Measurements from ENCODE around the gene CT45A10. TPM values are rescaled to one million over a fixed set of nuclear protein-coding genes. Genes with fewer than 3 reads are reported as not detected.
A peak's percentile ranks its signal among the peaks of the same experiment; 100 is the strongest.
"Not testable (repeated sequence)": the region's sequence is repeated elsewhere in the genome, so short reads cannot be mapped to it uniquely, and the experiment has no call there.

The CT45A10 gene
- total RNA-seq: not detected in 2 replicates

DNA sequence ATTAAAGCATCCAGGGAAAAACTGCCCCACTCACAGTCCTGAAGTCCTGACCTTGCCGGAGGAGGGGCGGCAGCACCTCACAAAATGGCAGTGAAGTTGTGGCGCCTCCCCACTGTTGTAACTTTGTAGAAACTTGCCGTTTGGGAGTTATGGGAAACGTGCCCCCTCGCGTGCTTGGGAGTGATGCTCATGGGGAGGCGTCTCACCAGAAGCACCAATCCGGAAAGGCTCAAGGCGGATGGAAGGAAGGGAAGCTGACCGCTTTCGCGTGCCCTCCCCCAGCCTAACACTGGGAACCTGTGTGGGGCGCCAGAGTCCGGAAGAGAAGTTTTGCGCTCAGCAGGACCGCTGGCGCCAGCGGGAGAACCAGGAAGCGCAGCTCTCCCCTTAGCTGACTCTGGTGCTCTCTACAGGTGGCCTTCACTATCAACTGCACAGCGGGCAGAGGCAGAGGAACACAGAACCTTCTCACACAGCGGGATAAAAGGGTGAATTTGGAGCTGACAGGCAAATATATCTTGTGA lies at the start of gene CT45A10, which contains the start of gene SAGE1:
Gene CT45A10 (minus strand): TSS at position 151 of the 524 bp plus-strand sequence. CDS start 8,100 bp downstream, outside the sequence.
Gene SAGE1 (plus strand): TSS at position 423 of the 524 bp plus-strand sequence. CDS start 2,527 bp downstream, outside the sequence.
- no peak for DNase-seq (ENCODE audit: low read depth in 2 of 2)

GRCh38 chrX:135931644-135932487 lies 38.6 kb upstream of the CT45A10 start:
- DNase-seq (ENCODE audit: low read depth in 2 of 2): peak; percentile 43 to 60

DNA sequence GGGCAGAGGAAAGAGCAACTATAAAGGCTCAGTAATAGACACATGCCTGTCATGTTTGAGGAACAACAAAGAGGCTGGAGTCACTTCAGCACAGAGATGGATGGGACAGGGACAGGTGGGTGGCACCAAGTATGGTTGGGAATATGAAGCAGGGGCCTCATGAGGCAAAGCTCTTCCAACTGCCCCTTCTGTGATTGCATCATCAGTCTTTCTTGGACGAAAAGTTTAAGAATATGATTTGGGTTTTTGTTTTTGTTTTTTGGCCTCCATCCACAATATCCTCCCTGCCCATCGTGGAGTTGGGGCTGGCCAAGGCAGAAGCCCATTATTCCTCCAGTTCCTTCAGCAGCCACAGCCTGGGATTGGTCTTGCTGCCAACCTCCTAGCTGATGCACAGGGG lies 34.7 kb upstream of the CT45A10 start:
- no peak for DNase-seq (ENCODE audit: low read depth in 2 of 2)

GRCh38 chrX:135923353-135923752 lies 30.1 kb upstream of the CT45A10 start:
- DNase-seq (ENCODE audit: low read depth in 2 of 2): peak; percentile 1 to 21

GRCh38 chrX:135920516-135920915 lies 27.3 kb upstream of the CT45A10 start:
- not testable (repeated sequence) for DNase-seq (ENCODE audit: low read depth in 2 of 2)

DNA sequence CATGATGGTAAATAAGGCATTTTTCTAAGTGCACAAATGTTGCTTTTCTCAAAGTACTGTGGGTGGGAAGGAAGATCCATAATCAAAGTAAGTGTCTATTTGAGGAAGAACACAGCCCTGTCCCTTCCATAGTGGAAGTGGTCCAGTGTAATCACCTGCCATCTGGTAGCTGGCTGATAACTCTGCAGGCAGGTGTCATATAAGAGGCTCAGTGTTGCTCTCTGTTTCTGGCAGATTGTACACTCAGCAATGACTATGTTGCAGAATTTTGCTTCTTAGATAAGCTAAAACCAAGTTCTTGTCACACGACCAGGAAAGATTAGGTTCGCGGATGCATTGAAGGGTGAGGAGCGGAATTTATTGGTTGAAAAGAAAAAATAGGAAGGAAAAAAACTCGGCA lies 21.2 kb upstream of the CT45A10 start:
- DNase-seq (ENCODE audit: low read depth in 2 of 2): no peak

DNA sequence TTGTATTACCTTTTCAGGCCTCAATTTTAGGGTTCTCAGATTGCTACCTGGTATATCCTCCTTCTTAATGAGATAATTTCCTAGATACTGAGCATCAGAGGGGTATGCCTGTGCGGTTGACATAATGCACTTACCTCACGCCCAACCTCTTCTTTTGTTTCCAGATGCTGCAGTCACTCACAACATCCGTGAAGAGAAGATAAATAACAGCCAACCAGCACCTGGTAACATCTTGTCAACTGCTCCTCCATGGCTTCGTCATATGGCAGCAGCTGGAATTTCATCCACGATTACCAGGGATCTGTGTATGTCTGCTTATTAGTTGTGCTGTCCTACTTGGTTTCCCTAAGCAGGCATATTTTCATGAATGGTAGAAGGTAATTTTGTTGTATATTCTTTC lies 17.0 kb upstream of the CT45A10 start:
- DNase-seq (ENCODE audit: low read depth in 2 of 2): no peak

DNA sequence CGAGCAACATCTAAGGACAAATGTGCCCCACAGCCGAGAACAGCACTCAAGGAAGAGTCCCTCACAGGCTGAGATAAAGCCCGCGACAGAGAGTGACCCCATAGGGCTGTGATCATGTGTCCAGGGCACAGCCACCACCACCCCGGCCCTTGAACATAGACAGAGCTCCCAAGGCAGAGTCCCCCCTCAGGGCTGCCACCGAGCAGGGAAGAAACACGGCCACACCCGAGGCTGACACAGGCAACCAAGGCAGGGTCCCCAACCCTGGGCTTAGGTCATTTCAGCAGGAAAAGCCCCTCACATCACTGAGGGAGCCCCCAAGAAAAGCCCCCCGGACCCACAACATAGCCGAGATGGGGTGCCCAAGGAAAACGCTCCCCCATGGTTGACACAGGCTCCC lies 463 bp downstream of the CT45A10 start:
- no peak for DNase-seq (ENCODE audit: low read depth in 2 of 2)

DNA sequence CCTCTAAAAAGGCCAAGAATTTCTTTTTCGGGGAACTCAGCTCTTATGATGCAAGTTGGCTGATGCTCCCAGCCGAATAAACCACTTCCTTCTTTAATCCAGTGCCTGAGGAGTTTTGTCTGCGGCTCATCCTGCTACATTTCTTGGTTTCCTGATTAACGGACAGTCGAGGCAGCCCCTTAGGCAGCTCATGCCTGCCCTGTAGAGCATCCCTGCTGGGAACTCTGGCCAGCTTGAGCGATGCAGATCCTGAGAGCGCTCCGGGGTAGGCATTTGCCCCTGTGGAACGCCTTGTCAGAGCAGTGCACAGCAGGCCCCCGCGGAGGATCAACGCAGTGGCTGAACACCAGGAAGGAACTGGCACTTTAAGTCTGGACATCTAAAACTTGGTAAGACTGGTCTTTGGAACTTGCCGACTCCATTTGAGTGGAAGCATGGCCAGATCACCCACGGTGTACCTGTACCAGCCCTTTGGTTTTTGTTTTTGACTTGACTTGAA lies 3.1 kb downstream of the CT45A10 start:
- no peak for DNase-seq (ENCODE audit: low read depth in 2 of 2)

DNA sequence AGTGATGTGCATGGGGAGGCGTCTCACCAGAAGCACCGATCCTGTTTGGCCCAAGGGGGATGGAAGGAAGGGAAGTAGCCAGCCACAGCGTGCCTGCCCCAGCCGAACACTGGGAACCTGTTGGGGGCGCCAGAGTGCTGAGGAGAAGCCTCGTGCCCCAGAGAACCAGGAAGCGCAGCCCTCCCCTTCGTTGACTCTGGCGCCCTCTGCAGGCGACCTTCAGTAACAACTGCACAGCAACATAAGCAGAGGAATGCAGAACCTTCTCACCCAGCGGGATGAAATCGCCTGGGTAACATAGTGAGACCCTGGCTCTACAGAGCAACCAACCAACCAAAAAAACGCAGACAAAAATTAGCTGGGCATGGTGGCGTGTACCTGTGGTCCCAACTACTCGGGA lies 4.3 kb downstream of the CT45A10 start:
- not testable (repeated sequence) for DNase-seq (ENCODE audit: low read depth in 2 of 2)

DNA sequence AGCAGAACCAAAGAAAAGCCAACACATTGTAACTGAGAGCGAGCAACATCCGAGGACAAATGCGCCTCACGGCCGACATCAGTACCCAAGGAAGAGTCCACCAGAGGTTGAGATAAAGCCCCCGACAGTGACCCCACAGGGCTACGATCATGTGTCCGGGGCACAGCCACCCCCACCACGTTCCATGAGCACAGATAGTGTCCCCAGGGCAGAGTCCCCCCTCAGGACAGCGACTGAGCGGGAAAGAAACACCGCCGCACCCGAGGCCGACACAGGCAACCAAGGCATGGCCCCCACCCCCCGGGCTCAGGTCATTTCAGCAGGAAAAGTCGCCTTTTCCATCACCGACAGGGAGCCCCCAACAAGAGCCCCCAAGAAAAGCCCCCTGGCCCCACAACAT lies 5.0 kb downstream of the CT45A10 start:
- not testable (repeated sequence) for DNase-seq (ENCODE audit: low read depth in 2 of 2)

- not testable (repeated sequence) for DNase-seq (ENCODE audit: low read depth in 2 of 2)
Measured at GRCh38 chrX:135882741-135883140, 10.5 kb downstream of the CT45A10 start.

DNA sequence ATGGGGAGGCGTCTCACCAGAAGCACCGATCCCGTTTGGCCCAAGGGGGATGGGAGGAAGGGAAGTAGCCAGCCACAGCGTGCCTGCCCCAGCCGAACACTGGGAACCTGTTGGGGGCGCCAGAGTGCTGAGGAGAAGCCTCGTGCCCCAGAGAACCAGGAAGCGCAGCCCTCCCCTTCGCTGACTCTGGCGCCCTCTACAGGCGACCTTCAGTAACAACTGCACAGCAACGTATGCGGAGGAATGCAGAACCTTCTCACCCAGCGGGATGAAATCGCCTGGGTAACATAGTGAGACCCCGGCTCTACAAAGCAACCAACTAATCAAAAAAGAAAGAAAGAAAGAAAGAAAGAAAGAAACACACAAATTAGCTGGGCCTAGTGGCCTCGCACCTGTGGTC lies 21.5 kb downstream of the CT45A10 start, which contains the start of gene CT45A9:
Gene CT45A9 (minus strand): TSS at position 101 of the 400 bp plus-strand sequence. CDS start 3,751 bp downstream, outside the sequence.
- DNase-seq (ENCODE audit: low read depth in 2 of 2): not testable (repeated sequence)

GRCh38 chrX:135854438-135854837 lies 38.8 kb downstream of the CT45A10 start, which contains the start of gene CT45A8:
CT45A8 (minus strand) TSS chrX:135854538; CDS start chrX:135850783, 3,755 bp downstream.
- not testable (repeated sequence) for DNase-seq (ENCODE audit: low read depth in 2 of 2)

DNA sequence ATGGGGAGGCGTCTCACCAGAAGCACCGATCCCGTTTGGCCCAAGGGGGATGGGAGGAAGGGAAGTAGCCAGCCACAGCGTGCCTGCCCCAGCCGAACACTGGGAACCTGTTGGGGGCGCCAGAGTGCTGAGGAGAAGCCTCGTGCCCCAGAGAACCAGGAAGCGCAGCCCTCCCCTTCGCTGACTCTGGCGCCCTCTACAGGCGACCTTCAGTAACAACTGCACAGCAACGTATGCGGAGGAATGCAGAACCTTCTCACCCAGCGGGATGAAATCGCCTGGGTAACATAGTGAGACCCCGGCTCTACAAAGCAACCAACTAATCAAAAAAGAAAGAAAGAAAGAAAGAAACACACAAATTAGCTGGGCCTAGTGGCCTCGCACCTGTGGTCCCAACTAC lies 56.1 kb downstream of the CT45A10 start, which contains the start of gene CT45A7:
Gene CT45A7 (minus strand): TSS at position 101 of the 400 bp plus-strand sequence. CDS start 3,747 bp downstream, outside the sequence.
- DNase-seq (ENCODE audit: low read depth in 2 of 2): not testable (repeated sequence)

Other genes with a start within 250 kb of the CT45A10 start
- gene CT45A1, start 179.8 kb downstream of the CT45A10 start, total RNA-seq: not detected in 2 replicates
- not detected in 2 replicates for gene CT45A3, start 125.3 kb downstream of the CT45A10 start, total RNA-seq
- gene CT45A5, start 107.9 kb downstream of the CT45A10 start, total RNA-seq: not detected in 2 replicates
- gene CT45A6, start 90.7 kb downstream of the CT45A10 start, total RNA-seq: not detected in 2 replicates
- gene CT45A2, start 73.4 kb downstream of the CT45A10 start, total RNA-seq: not detected in 2 replicates
- gene CT45A7, start 56.2 kb downstream of the CT45A10 start, total RNA-seq: not detected in 2 replicates
- gene CT45A8, start 38.9 kb downstream of the CT45A10 start, total RNA-seq: not detected in 2 replicates
- gene CT45A9, start 21.6 kb downstream of the CT45A10 start, total RNA-seq: not detected in 2 replicates
- not detected in 2 replicates for gene SAGE1, start 272 bp upstream of the CT45A10 start, total RNA-seq
- gene MMGT1, start 80.5 kb upstream of the CT45A10 start, total RNA-seq: 4.6 and 6.2 TPM in 2 replicates
- gene SLC9A6, start 92.0 kb upstream of the CT45A10 start, total RNA-seq: 12.9 and 14.5 TPM in 2 replicates